ENCODE measurements around the gene DOCK2. TPM values are rescaled to one million over a fixed set of nuclear protein-coding genes. Genes with fewer than 3 reads are reported as not detected.

Gene DOCK2
- total RNA-seq, 1 experiment from 2014 or later = 1.4 TPM

- TF ChIP-seq CTCF (IDR thresholded peaks at IDR 0.05) (no peak), TCF7L2 (IDR thresholded peaks at IDR 0.05; ENCODE audit: low read depth, low read length) (no peak), SIN3A (IDR thresholded peaks at IDR 0.05; ENCODE audit: borderline replicate concordance, insufficient read depth, low read depth, low read length) (no peak), POLR2AphosphoS5 (IDR thresholded peaks at IDR 0.05; ENCODE audit: low read depth, low read length) (no peak)
- TF ChIP-seq, protein P1, sequence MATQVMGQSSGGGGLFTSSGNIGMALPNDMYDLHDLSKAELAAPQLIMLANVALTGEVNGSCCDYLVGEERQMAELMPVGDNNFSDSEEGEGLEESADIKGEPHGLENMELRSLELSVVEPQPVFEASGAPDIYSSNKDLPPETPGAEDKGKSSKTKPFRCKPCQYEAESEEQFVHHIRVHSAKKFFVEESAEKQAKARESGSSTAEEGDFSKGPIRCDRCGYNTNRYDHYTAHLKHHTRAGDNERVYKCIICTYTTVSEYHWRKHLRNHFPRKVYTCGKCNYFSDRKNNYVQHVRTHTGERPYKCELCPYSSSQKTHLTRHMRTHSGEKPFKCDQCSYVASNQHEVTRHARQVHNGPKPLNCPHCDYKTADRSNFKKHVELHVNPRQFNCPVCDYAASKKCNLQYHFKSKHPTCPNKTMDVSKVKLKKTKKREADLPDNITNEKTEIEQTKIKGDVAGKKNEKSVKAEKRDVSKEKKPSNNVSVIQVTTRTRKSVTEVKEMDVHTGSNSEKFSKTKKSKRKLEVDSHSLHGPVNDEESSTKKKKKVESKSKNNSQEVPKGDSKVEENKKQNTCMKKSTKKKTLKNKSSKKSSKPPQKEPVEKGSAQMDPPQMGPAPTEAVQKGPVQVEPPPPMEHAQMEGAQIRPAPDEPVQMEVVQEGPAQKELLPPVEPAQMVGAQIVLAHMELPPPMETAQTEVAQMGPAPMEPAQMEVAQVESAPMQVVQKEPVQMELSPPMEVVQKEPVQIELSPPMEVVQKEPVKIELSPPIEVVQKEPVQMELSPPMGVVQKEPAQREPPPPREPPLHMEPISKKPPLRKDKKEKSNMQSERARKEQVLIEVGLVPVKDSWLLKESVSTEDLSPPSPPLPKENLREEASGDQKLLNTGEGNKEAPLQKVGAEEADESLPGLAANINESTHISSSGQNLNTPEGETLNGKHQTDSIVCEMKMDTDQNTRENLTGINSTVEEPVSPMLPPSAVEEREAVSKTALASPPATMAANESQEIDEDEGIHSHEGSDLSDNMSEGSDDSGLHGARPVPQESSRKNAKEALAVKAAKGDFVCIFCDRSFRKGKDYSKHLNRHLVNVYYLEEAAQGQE (IDR thresholded peaks at IDR 0.05; ENCODE audit: insufficient read depth in 1 of 2, low read depth in 2 of 2, low read length in 1 of 2) = no peak
- Histone ChIP-seq H3K4me1 (ENCODE audit: control insufficient read depth, insufficient read depth, low read length) (peaks cover 5% of the 10 kb centered on the region; the same call in 1 of the 2 replicates), H3K27ac (ENCODE audit: low read length) (peak overlapping the region; percentile 58; the same call in 1 of the 2 replicates), H3K27me3 (ENCODE audit: control insufficient read depth, insufficient read depth, low read length) (no peaks in the 10 kb centered on the region), H3K4me3 (ENCODE audit: low read depth in 2 of 2, low read length in 2 of 2) (no peak overlapping the region), H3K36me3 (ENCODE audit: control insufficient read depth, insufficient read depth, low read length) (no peaks in the 10 kb centered on the region), H3K9me3 (ENCODE audit: control insufficient read depth, insufficient read depth, low read depth, low read length) (no peaks in the 10 kb centered on the region)
- DNase-seq (ENCODE audit: low read depth, low spot score) = no peak
- ATAC-seq = peak; percentile 58; the same call in 1 of the 2 replicates
- ChIA-PET CTCF (no interaction called here), POLR2A (no interaction called here)
- no TSS peak for BruUV-seq (replicated peaks)
- in situ Hi-C loops (cut with HindIII; ENCODE audit: low pct_unique_long_range_greater_than_20kb, low sequenced_read_pairs) = no loop called here
- intact Hi-C loops (cut with micrococcal nuclease; ENCODE audit: unreplicated experiment) = no loop called here
Observed at GRCh38 chr5:170132269-170132975, 495.3 kb downstream of the DOCK2 start.

Small RNAs within 50 kb of the gene (microRNA-seq; reads per million reads assigned to microRNA genes)
- not detected for gene MIR378E (ENCODE audit: unreplicated experiment)

Other genes starting within 250 kb of the DOCK2 start
- gene SPDL1, start 53.5 kb upstream of the DOCK2 start, total RNA-seq (2021; ENCODE audit: unreplicated experiment) = 72.6 TPM